Subcutaneous adipose tissue (tissue), 4 donors: Measurements from ENCODE around the gene ZDHHC12. TPM values are rescaled to one million over a fixed set of nuclear protein-coding genes. Genes with fewer than 3 reads are reported as not detected.

ENCODE experiments used
- total RNA-seq, 4 donors: library from RNA; depleted of rRNA; stranded (reverse); fragments of >200 nt; gene quantifications; one replicate each; pipeline ENCODE4 v1.1.0, GENCODE V29; 2016
- TF ChIP-seq, protein P1 (sequence below): fragments of 450-650 bp; IDR thresholded peaks from one replicate; pipeline ENCODE4 v1.5.1; 2016; ENCODE audit warnings: low read depth, mild to moderate bottlenecking, control low read depth, antibody characterized with exemption, moderate library complexity

The ZDHHC12 gene
- total RNA-seq, 4 donors from 2014 or later = 11.7 to 36.5 (median 27.0) TPM

DNA sequence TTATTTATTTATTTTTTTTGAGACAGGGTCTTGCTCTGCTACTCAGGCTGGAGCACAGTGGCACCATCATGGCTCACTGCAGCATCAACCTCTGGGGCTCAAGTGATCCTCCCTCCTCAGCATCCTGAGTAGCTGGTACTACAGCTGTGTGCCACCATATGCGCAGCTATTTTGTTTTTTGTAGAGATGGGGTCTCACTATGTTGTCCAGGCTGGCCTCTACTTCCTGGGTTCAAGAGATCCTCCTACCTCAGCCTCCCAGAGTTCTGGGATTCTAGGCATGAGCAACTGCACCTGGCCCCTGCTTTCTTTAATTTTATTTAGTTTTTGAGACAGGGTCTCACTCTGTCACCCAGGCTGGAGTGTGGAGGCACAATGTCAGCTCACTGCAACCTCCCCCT, 19.5 kb upstream of the ZDHHC12 start:
- TF ChIP-seq, protein P1, sequence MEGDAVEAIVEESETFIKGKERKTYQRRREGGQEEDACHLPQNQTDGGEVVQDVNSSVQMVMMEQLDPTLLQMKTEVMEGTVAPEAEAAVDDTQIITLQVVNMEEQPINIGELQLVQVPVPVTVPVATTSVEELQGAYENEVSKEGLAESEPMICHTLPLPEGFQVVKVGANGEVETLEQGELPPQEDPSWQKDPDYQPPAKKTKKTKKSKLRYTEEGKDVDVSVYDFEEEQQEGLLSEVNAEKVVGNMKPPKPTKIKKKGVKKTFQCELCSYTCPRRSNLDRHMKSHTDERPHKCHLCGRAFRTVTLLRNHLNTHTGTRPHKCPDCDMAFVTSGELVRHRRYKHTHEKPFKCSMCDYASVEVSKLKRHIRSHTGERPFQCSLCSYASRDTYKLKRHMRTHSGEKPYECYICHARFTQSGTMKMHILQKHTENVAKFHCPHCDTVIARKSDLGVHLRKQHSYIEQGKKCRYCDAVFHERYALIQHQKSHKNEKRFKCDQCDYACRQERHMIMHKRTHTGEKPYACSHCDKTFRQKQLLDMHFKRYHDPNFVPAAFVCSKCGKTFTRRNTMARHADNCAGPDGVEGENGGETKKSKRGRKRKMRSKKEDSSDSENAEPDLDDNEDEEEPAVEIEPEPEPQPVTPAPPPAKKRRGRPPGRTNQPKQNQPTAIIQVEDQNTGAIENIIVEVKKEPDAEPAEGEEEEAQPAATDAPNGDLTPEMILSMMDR = no peak

DNA sequence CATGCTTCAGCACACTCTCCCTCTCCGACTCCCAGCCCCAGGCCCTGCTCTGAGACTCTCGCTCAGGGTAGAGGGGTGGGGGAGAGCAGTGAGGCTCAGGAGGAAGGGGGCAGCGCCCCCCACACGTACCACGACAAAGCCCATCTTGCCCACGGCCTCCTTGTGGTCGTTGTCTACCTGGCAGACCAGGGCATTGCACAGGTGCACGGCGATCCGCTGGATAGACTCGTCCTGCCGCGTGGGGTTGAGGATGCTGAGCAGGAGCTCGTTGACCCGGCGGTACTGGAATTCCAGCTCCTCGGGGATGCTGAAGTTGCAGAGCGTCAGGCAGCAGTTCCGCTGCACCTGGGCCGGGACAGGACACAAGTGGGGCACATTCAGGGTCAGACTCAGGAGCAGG, 18.5 kb upstream of the ZDHHC12 start:
- TF ChIP-seq, protein P1 = no peak

DNA sequence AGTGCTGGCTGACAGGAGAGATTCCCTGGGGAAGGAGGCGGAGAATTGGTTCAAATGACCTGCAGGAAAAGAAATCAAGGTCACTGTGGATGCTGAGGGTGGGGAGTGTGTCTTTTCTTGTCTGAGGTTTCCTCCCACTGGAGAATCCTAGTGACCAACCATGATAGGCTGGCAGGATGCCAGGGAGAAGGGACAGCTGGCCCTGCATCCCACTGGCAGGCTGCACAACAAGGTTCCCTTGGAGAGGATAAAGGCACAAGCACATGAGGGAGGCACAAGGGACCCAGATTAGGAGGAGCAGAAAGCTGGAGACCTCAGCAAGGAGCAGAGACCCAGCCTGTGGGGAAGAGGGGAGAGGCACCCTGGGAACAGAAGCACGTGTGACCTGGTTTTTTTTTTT, 11.4 kb upstream of the ZDHHC12 start:
- TF ChIP-seq, protein P1 = no peak

DNA sequence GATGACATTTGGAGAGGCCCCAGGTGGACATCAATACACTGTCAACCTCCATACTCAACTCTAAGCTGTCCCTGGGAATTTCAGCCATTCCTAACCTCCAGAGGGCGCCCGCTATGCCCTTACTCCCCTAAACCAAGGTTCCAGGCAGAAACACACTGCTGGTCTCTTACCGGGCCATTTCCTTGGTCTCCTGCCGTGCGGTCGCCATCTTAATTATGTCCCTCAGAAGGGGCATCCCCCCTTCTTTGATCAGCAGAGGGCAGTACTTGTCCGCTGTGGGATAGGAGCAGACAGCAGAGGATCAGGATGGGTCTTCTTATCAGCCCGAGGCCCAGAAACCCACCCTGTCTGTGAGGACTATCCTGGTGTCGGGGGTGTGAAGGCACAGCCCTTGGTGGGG, 9.3 kb upstream of the ZDHHC12 start:
- TF ChIP-seq, protein P1 = no peak

DNA sequence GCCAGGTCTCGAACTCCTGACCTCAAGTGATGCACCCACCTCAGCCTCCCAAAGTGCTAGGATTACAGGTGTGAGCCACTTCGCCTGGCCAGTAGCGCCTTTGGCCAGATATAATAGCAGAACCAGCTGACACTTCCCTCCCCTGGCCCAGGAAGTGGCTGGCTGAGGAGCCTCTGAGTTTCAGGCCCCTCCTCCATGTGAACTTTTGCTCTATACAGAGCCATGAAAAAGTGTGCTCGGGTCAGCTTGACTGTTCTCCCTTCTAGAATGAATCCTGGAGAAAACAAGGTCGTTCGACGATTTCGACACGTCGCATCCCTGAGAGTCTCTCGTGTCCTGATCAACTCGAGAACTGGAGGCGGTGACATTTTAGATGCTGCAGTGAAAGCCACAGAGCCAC, 8.6 kb upstream of the ZDHHC12 start:
- TF ChIP-seq, protein P1 = no peak

DNA sequence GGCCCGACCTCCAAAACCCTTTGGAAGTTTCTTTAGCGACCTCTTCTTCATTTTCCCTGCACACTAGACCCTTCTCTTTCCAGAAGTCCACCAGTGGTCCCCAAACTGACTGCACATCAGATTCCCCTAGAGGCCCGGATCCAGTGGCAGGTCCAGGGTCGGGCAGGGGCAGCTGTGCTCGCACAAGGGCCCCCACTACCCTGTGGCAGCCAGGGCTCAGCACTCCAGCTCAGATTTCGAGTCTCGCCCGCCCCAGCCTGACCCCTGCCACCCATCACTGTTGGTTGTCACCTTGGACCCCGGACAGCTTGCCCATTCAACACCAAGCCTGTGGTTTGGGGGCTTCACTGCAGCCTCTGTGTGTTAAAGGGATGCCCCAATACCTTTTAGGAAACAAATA, 7.8 kb upstream of the ZDHHC12 start:
- TF ChIP-seq, protein P1 = no peak

DNA sequence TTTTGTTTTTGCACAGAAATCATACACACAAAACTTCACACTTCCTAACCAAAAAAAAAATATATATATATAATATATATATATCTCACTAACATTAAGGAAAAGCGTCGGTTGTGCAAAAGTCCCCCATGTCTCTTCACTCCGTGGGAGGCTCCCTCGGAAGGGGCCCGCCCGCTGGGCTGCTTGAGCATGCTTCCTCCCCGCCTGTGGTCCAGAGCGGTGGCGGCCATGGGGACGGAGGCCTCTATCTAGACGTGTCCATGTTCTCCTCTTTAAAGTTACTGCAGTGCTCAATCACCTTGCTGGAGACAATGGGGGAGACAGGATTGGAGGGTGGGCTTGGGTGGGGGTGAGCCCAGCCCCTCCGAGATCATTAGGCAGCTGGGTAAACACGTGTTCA, 7.2 kb upstream of the ZDHHC12 start:
- TF ChIP-seq, protein P1 = no peak
